Astrocyte of the cerebellum (primary cell): ENCODE measurements around the gene MRTO4.
"Not testable (repeated sequence)": the region's sequence is repeated elsewhere in the genome, so short reads cannot be mapped to it uniquely, and the experiment has no call there.

Experiments used
- DNase-seq: peaks from one replicate; pipeline ENCODE4 v3.0.0-alpha.2; 2011; ENCODE audit warnings: low read depth
- H3K4me3 ChIP-seq: 2 replicates; pipeline ENCODE4 v1.5.1; 2011; ENCODE audit warnings: mild to moderate bottlenecking, low read depth, low read length, moderate library complexity
- CTCF ChIP-seq: IDR thresholded peaks from 2 replicates; pipeline ENCODE4 v1.5.1; 2012; ENCODE audit warnings: low read length, low read depth, moderate library complexity, mild to moderate bottlenecking; ENCODE audit errors: missing control alignments
- in situ Hi-C: cut with HindIII; loops from 2 replicates; pipeline ENCODE4 v1.10.0; 2017; ENCODE audit warnings: low sequenced_read_pairs

Gene MRTO4

GRCh38 chr1:19213580-19213979, 38.0 kb upstream of the MRTO4 start:
- DNase-seq, result no peak
- TF ChIP-seq CTCF, result no peak
- H3K4me3 ChIP-seq, result no peak overlapping the region
- in situ Hi-C loops, result no loop called here

GRCh38 chr1:19216585-19216984, 35.0 kb upstream of the MRTO4 start:
- H3K4me3 ChIP-seq, in situ Hi-C loops, DNase-seq: not testable (repeated sequence)

GRCh38 chr1:19219451-19219850, 32.2 kb upstream of the MRTO4 start:
- TF ChIP-seq CTCF, result no peak
- DNase-seq, result no peak
- no peak overlapping the region for H3K4me3 ChIP-seq
- in situ Hi-C loops, result no loop called here

GRCh38 chr1:19220080-19220846, 31.3 kb upstream of the MRTO4 start:
- no peak for TF ChIP-seq CTCF
- DNase-seq, result no peak
- H3K4me3 ChIP-seq, result no peak overlapping the region
- in situ Hi-C loops, result no loop called here

- no peak for DNase-seq
- in situ Hi-C loops, result no loop called here
- TF ChIP-seq CTCF, result no peak
- H3K4me3 ChIP-seq, result no peak overlapping the region
Measured at GRCh38 chr1:19220991-19221390, 30.6 kb upstream of the MRTO4 start.

GRCh38 chr1:19222573-19222972, 29.0 kb upstream of the MRTO4 start:
- TF ChIP-seq CTCF, result no peak
- no peak for DNase-seq
- H3K4me3 ChIP-seq, result no peak overlapping the region
- in situ Hi-C loops, result no loop called here

GRCh38 chr1:19222979-19223824, 28.4 kb upstream of the MRTO4 start:
- no peak for TF ChIP-seq CTCF
- H3K4me3 ChIP-seq, result no peak overlapping the region
- DNase-seq, result no peak
- in situ Hi-C loops, result no loop called here
